NB4 (cell line): Measurements from ENCODE around the gene GP1BA.

ENCODE experiments used
- CTCF ChIP-seq: IDR thresholded peaks from one replicate; pipeline ENCODE4 v1.5.1; 2012; ENCODE audit warnings: low read depth, low read length
- MAX ChIP-seq: IDR thresholded peaks from 2 replicates; pipeline ENCODE4 v1.6.1; 2011; ENCODE audit warnings: low read depth, low read length
- POLR2A ChIP-seq: IDR thresholded peaks from 2 replicates; pipeline ENCODE4 v1.6.1; 2011; ENCODE audit warnings: mild to moderate bottlenecking; ENCODE audit not compliant: insufficient read length; ENCODE audit errors: extremely low read depth

- no peak for TF ChIP-seq CTCF
- TF ChIP-seq MAX: no peak
- TF ChIP-seq POLR2A: no peak
Observed at GRCh38 chr17:4899341-4900230, 32.5 kb upstream of the GP1BA start, which contains the start of gene C17orf107.
